Measurements from ENCODE around the gene CSK. TPM values are rescaled to one million over a fixed set of nuclear protein-coding genes. Genes with fewer than 3 reads are reported as not detected.
A peak's percentile ranks its signal among the peaks of the same experiment; 100 is the strongest.

CSK gene
- total RNA-seq, 1 donor from 2014 or later, result 21.0 TPM

DNA sequence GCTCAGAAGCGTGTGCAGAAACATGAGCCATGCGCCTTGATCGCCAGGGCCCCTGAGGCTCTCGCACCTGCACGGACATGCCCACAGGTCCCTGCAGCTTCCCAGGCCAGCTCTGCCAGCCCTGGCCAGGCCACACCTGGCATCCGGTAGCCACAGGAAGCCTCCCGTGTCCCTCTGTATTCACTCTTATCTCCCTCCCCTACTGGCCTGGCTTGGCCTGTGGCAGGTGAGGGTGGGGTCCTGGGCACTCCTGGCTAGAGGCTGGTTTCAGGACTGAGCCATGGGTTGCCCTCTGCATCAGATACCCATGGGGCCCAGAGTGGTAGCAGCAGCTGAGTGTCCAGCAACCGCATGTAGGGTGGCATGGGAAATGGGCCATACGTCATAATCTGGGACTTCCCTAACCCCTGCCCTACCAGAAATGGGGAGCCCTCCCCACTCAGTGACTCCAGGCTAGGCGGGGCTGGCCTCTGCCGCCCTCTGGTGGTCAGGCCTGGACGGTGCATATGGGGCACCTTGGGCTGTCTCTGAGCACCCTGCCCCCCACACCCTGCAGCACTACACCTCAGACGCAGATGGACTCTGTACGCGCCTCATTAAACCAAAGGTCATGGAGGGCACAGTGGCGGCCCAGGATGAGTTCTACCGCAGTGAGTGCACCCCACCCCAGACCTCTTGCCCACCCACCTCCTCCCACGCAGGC is 18.1 kb downstream of the CSK start:
- DNase-seq (ENCODE audit: low read depth), result peak; percentile 72

DNA sequence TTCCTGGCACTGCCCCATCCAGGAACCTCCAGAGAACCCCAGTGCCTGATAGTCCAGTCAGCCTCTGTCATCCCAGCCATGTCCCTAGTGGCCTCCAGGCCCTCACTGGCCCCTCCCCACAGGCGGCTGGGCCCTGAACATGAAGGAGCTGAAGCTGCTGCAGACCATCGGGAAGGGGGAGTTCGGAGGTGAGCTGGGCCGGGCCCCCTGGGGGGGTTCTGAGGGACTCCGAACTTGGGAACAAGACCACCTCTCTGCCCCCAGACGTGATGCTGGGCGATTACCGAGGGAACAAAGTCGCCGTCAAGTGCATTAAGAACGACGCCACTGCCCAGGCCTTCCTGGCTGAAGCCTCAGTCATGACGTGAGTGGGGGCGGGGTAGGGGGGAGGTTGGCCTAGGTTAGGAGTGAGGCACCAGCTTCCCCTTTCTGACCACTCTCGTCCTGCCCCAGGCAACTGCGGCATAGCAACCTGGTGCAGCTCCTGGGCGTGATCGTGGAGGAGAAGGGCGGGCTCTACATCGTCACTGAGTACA is 18.7 kb downstream of the CSK start:
- DNase-seq (ENCODE audit: low read depth), result no peak

DNA sequence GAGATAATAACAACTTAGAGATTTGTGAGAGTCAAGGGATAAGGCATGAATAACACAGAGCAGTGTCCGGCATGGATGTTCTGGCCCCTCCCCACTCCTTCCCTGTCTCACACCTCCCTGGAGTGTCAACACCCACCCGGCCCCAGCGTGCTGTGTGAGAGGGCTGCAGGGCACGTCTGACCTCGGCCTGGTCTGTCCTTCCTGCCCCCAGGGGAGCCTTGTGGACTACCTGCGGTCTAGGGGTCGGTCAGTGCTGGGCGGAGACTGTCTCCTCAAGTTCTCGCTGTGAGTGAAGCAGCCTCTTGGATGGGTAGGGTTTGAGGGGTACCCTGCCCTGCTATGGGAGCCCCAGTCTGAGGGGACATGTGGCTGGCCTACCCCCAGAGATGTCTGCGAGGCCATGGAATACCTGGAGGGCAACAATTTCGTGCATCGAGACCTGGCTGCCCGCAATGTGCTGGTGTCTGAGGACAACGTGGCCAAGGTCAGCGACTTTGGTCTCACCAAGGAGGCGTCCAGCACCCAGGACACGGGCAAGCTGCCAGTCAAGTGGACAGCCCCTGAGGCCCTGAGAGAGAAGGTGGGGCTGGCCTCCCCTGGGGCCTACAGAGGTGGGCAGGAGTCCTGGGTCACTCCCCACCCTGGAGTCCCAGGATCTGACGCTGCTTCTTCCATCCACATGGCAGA is 19.6 kb downstream of the CSK start:
- no peak for DNase-seq (ENCODE audit: low read depth)

DNA sequence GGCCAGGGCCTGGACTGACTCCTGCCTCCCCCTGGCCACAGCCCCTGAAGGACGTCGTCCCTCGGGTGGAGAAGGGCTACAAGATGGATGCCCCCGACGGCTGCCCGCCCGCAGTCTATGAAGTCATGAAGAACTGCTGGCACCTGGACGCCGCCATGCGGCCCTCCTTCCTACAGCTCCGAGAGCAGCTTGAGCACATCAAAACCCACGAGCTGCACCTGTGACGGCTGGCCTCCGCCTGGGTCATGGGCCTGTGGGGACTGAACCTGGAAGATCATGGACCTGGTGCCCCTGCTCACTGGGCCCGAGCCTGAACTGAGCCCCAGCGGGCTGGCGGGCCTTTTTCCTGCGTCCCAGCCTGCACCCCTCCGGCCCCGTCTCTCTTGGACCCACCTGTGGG is 20.4 kb downstream of the CSK start:
- no peak for DNase-seq (ENCODE audit: low read depth)

DNA sequence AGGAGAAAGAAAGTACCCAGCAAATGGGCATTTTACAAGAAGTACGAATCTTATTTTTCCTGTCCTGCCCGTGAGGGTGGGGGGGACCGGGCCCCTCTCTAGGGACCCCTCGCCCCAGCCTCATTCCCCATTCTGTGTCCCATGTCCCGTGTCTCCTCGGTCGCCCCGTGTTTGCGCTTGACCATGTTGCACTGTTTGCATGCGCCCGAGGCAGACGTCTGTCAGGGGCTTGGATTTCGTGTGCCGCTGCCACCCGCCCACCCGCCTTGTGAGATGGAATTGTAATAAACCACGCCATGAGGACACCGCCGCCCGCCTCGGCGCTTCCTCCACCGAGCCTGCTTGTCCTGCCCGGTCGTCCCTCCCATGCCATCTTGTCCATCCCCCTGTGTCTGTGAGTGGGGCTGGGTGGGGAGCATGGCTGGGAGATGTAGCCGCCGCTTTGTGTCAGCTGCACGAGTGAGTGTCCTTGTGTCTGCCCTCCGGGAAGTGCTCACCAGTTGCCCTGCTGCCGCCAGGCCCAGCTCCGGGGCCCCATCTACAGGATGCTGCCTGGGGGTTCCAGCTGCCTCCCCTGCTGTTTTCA is 21.1 kb downstream of the CSK start:
- DNase-seq (ENCODE audit: low read depth), result no peak

DNA sequence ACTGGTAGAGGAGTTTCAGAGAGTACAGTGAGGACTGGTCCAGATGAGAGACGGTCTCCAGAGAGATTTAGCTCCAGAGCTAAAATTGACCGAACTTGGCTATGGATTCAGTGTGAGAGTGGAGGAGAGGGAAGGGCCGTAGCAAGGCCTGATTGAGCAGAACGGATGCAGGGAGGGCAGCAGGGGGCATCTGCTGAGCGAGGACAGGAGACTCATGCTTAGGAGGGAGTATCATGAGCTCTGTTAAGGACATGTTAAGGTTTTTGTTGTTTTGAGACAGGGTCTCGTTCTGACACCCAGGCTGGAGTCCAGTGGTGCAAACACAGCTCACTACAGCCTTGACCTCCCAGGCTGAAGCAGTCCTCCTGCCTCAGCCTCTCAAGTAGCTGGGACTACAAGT is 23.1 kb downstream of the CSK start:
- DNase-seq (ENCODE audit: low read depth), result no peak

DNA sequence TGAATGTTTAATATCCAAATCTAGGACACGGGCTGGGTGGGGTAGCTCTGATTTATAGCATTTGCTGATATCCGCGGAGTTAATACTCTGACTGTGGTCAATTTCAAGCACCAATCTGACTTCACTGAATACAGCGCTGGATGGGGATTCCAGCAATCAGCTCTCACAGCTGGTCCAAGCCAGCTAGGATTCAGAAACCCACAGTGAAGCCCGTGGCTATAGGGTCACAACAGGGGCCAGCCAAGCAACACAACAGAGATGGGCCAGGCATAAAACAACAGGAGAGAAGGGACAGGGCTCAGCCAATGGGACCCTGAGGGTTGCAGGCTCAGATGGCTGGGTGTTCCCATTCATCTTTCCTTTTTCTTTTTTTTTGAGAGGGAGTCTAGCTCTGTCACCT is 25.4 kb downstream of the CSK start:
- no peak for DNase-seq (ENCODE audit: low read depth)

DNA sequence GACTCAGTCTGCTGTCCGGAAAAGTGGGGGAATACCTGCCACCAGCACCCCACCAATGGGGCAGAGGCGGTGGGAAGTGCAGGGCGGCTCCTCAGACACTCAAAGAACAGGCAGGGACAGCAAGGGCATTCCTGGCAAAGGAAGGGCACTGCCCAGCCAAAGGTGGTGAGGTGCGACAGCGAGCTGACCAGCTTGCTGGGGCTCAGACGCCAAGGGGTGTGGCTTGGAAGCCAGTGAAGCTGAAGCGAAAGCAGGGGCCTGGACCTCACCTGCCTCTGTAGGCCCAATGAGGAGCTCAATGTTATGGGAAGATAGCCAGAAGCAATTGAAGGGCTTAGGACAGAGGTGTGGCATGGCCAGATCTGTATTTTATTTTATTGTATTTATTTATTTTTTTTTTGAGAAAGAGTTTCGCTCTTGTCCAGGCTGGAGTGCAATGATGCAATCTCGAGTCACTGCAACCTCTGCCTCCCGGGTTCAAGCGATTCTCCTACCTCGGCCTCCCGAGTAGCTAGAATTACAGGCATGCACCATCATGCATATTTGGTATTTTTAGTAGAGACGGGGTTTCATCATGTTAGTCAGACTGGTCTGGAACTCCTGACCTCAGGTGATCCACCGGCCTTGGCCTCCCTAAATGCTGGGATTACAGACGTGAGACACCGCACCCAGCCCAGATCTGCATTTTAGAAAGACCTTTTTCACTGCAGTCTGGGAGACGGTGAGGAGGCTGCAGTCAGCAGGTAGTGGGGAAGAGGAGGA is 26.4 kb downstream of the CSK start:
- DNase-seq (ENCODE audit: low read depth), result no peak

DNA sequence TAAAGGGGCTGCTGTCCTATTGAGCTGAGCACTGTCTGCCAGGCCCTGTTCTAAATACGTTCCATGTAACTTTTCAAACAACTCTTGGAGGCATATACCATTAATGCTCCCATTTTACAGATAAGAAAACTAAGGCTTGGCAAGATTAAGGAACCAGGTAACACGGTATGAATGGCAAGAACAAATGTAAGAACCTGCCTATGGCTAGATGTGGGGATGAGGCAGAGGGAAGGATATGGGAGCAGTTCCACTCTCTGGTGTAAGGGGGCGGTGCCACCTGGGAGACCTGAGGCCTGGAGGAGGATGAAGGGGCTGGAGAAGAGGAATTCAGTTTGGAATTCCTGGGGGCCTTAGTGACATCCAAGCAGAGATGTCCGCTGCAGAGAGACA is 27.0 kb downstream of the CSK start:
- DNase-seq (ENCODE audit: low read depth), result no peak

DNA sequence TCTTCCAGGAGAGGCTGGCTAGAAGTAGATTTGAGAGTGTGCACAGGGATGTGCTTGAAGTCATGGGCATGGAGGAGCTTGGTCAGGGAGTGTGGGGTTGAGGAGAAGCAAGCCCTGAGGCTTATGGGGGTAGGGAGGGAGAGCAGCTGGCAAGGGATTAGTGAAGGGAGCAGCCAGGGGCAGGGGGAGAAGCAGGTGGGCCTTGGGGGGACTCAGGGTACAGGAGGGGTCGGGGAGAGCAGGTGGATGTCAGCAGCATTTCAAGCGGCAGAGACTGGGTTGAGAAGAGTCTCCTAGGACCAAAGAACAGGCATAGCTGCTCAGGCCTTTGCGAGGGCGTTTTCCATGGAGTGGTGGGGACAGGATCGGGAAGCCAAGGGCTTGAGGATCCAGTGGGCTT is 27.4 kb downstream of the CSK start:
- DNase-seq (ENCODE audit: low read depth), result no peak

DNA sequence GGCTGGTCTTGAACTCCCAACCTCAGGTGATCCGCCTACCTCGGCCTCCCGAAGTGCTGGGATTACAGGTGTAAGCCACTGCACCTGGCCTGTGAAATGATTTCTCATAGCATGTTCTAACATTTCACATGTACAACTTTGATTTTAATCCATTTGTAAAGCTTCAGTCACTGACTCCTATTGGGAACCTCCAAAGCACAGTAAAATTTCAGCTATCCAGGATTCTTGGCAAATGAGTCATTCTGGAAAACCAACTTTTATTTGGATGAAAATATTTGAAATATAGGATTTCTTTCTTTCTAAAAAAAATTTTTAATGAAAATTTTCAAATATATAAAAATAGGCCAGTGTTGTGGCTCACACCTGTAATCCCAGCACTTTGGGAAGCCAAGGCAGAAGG is 28.1 kb downstream of the CSK start:
- DNase-seq (ENCODE audit: low read depth), result no peak

DNA sequence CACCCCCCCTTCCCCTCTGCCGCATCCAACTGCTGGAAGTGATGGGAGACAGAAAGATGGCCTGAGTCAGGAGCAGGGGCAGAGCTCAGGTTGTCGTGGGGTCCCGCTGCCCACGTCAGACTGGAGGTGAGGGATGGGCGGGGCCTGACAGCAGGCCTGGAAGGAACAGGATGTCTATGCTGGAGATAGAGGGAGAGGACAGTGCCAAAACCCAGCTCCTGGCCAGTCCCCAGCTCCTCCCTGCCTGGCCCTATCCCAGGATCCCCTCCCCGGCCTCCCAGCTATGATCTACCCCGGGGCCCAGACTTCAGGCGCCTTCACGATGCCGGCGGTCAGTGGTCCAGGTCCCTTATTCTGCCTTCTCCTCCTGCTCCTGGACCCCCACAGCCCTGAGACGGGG is 30.7 kb downstream of the CSK start, which contains the start of gene LMAN1L:
LMAN1L (plus strand) TSS at position 303 of the 400 bp plus-strand sequence; CDS start at position 323, 20 bp downstream.
- no peak for DNase-seq (ENCODE audit: low read depth)

DNA sequence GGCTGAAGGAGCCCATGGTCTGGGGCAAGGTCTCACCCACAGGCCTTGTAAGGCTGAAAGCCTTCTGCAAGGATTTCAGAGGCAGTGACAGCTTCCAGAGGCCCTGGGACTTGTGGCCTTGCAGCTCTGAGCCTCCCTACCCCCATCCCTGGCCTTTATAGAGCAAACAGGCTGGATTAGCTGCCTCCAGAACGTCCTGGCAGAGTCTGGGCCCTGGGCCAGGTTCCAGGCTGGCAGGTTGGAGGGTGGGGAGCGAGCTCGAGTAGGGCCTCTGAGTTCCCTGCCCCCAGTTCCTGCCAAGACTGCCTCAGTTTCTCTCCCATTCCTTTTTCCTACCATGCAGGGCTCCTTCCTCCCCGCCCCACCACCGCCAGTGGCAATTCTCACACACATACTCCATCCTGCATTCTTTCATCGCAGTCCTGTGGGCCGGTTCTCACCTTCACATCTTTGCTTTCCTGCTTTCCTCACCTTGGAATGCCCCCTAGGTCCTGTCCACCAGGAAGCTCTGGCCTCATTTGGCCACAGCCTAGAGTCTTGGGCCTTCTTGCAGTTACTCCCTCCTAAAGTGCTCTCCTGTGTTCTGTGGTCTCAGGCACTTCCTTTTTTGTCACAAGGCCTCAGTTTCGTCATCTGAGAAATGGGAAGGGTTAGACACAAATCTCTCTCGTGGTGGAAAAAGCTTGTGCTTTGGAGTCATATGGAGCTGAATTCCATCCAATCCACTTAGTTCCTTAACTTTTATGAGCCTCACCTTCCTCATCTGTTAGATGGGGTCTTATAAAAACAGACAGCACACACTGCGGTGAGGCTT is 33.4 kb downstream of the CSK start:
- no peak for DNase-seq (ENCODE audit: low read depth)

DNA sequence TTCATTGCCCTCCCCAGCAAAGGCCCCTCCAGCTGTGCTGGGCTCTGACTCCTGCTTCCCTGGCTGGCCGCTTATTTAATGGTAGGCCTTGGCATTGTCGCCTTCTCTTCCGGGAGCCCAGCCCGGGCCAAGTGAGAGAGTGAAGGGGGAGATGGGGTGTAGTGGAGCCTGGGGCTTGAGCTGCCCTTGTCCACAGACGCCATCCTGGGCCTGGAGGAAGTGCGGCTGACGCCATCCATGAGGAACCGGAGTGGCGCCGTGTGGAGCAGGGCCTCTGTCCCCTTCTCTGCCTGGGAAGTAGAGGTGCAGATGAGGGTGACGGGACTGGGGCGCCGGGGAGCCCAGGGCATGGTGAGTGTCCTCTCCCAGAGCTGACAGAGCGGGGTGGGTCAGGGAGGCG is 34.1 kb downstream of the CSK start:
- no peak for DNase-seq (ENCODE audit: low read depth)

DNA sequence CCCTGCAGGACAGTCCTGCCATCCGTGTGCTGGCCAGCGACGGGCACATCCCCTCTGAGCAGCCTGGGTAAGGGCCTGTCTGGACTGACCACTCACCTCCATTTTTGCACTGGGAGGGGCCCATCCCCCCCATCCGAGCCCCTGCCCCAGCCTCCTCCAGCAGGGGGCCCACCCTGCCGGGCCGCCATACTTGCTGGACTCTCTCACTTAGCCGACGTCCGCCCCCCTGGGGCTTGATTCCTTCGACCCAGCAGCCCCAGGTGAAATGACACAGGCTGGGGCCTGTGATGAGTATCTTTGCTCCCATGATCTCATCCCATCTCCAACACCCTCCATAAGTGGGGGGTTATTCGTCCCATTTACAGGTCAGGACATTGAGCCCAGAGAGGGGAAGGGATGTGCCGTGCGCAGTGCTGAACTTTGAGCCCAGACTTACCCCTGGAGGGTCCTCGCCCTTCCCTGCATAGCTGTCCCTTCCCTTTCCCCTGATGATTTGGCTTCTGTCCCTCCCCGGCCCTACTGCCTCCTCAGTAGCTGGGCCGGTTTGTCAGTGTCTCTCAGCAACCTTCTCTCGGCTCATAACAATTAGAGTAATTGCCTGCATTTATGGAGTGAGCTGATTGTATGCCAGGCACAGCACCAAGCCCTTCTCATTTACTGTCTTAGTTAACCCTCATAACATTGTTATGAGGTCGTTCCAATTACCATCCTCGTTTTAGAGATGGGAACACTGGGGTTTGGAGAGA is 34.9 kb downstream of the CSK start:
- DNase-seq (ENCODE audit: low read depth), result no peak

DNA sequence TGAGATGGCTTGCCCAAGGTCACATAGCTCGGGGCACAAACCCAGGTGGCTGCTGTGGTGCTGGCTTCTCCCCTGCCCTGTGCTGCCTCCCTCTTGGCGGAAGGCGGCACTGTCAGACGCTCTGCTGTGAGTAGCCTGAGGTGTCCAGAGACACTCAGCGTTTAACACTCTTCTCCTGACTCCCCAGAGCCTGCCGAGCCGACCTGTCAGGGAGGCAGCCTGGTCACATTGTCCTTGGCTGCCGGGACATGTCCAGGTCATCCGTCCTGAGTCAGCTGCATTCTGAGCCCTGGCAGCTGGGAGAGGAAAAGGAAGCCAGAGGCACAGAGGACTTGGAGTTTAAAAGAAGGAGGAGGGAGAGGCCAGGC is 35.5 kb downstream of the CSK start:
- DNase-seq (ENCODE audit: low read depth), result peak; percentile 58

DNA sequence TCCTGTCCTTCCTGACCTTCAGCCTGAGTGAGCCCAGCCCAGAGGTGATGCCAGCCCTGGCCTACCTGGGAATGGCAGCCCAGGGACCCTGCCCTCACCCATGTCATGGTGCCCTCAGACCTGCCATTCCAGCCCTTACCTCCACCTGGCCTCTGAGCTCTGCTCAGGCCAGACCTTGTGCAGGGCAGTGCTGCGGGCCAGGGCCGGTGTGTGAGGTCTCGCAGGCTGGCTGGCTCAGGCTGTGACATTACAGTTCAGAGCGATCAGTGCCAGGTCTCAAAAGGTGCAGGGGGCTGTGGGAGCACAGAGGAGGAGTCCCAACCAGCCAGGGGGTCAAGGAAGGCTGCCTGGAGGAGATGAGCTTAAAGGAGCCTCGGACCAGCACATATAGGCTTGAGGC is 38.2 kb downstream of the CSK start:
- DNase-seq (ENCODE audit: low read depth), result no peak

DNA sequence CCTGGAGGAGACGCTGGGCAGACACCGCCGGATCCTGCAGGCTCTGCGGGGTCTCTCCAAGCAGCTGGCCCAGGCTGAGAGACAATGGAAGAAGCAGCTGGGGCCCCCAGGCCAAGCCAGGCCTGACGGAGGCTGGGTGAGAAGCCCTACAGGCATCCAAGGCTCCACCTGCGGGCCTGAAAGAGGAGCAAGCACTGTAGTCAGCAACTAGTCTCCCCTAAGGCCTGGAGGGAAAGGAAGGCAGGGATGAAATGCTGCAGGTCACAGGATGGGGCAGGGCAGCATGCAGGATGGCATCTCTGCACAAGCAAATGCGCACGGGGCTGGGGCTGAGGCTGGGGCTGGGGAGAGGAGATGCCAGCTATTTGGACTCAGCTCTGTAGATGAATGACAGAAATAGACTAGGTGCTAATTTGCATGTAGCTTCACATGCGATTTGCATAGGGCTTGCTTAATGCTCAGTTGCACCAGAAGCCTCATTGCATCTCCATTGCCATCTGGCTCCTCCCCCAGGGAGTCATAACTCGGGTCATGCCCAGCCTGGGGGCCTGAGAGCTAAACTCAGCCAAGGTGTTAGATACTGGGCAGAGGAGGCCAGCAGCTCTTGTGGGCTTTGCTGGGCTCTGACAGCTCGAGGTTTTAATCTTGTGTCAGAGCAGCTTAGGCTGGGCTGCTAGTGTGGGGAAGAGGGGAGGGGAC is 39.4 kb downstream of the CSK start:
- DNase-seq (ENCODE audit: low read depth), result no peak

DNA sequence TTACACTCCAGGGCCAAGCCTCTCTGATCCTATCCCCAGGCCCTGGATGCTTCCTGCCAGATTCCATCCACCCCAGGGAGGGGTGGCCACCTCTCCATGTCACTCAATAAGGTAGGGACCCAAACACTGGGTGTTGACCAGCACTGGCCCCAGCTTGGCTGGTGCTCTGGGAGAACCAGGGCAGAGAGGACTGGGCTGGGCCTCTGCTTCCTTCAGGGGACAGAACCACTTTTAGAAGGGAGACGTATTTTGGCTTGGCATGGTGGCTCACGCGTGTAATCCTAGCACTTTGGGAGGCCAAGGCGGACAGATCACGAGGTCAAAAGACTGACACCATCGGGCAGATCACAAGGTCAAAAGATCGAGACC is 39.9 kb downstream of the CSK start:
- DNase-seq (ENCODE audit: low read depth), result no peak

DNA sequence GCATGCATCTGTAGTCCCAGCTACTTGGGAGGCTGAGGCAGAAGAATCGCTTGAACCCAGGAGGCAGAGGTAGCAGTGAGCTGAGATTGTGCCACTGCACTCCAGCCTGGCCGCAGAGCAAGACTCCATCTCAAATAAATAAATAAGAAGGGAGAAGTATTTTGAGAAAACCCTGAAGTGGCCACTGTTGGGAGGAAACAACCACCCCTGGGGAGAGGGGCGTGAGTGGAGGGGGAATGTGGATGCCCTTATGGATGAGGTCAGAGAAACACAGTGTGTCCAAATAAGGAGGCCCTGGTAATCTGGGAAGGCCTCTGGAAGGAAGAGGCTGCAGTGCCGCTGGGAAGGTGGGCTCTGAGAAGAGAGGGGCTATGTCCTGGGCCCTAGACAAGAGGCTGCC is 40.4 kb downstream of the CSK start:
- DNase-seq (ENCODE audit: low read depth), result no peak

Measured in myocyte (in vitro differentiated cells).